Uterus (tissue), 4 donors: ENCODE data around the gene PLBD2. TPM values are rescaled to one million over a fixed set of nuclear protein-coding genes. Genes with fewer than 3 reads are reported as not detected.

ENCODE experiments used
- DNase-seq, 2 donors: peaks; one replicate each; pipeline ENCODE4 v3.0.0-alpha.2; 2019 to 2020
- H3K27ac ChIP-seq, 2 donors: fragments of 200-600 bp; sonication (generic); 1 replicate in 1 of 2; 2 replicates in 1 of 2; pipeline ENCODE4 v1.5.1; 2016 to 2018
- H3K27me3 ChIP-seq, 2 donors: fragments of 200-600 bp; sonication (generic); one replicate each; pipeline ENCODE4 v1.5.1; 2018 to 2019; ENCODE audit warnings: control low read depth in 1 of 2
- H3K36me3 ChIP-seq, 2 donors: fragments of 200-600 bp; sonication (generic); one replicate each; pipeline ENCODE4 v1.5.1; 2019; ENCODE audit warnings: control low read depth in 1 of 2
- H3K4me1 ChIP-seq, 2 donors: fragments of 200-600 bp; sonication (generic); one replicate each; pipeline ENCODE4 v1.5.1; 2018 to 2019; ENCODE audit warnings: control low read depth in 1 of 2
- H3K4me3 ChIP-seq, 2 donors: fragments of 200-600 bp; sonication (generic); 1 replicate in 1 of 2; 2 replicates in 1 of 2; pipeline ENCODE4 v1.5.1; 2018 to 2019; ENCODE audit warnings: mild to moderate bottlenecking in 1 of 2
- H3K9me3 ChIP-seq, 2 donors: fragments of 200-600 bp; sonication (generic); one replicate each; pipeline ENCODE4 v1.5.1; 2019; ENCODE audit warnings: control low read depth in 1 of 2
- POLR2A ChIP-seq, 2 donors: fragments of 450-650 bp; IDR thresholded peaks; one replicate each; pipeline ENCODE4 v1.6.1; 2016; ENCODE audit warnings: antibody characterized with exemption in 2 of 2, mild to moderate bottlenecking in 1 of 2, moderate library complexity in 1 of 2
- intact Hi-C: fragments of 100-400 bp; cut with DNase I; formaldehyde crosslinking; loops from one replicate; pipeline ENCODE4 v1.15.1; 2023; ENCODE audit warnings: low total_unique reads
- total RNA-seq, 4 donors: library from RNA; depleted of rRNA in 3 of 4; stranded (reverse); fragments of >200 nt in 3 of 4; gene quantifications; one replicate each; pipeline versions ENCODE4 v1.1.0 to v1.2.4, GENCODE V29; 2014 to 2023
- TF ChIP-seq, protein P1 (sequence below), 4 experiments: fragments of 200-600 bp in 2 of 4; fragments of 450-650 bp in 2 of 4; sonication (generic) in 2 of 4; IDR thresholded peaks; one replicate each; pipeline ENCODE4 v1.5.1; 2016 to 2019; ENCODE audit warnings: antibody characterized with exemption in 4 of 4, mild to moderate bottlenecking in 2 of 4, moderate library complexity in 1 of 4
- donor health status: DM: yes; HTN: yes; CAD: no.

PLBD2 gene
- total RNA-seq, 4 donors from 2014 or later: 20.7 to 38.6 (median 29.8) TPM

DNA sequence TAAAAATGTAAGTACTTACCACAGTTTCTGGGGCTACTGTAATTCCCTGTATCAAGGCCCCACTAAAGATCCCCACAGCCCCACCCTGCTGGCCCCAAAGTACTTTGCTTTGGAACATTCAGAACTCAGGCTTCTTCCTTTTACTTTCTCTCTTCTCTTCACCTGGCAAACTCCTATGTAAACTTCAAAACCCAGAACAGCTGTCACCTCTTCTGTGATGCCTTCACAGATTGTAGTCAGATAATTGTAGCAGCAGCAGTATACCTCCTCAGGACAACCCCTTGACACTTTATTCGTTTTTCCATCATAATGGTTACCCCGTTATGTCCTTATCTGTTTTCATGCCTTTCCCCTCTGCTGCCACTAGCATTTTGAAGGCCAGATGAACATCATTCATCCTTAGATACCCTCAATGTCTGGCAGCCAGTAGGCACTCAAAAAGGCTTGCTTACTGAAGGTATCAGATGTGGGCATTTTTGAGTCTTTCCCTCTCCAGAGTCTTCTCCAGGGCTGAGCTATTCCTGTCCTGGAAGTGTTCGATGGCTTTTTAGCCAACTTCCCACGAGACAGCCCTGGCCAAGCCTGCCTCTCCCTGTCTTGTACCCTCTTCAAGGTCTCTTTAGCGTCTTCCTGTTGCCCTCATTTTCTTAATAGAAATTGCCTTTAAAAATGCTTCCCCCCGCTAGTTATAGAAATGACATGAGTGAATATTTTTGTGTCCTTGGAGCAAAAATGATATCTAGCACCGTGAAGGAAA lies 7.4 kb downstream of the PLBD2 start:
- Histone ChIP-seq H3K27me3 (no peaks in the 10 kb centered on the region), H3K4me1 (no peaks in the 10 kb centered on the region), H3K36me3 (no peaks in the 10 kb centered on the region), H3K4me3 (no peak overlapping the region), H3K27ac (no peak overlapping the region), H3K9me3 (no peaks in the 10 kb centered on the region)
- DNase-seq: no peak
- intact Hi-C loops: no loop called here
- TF ChIP-seq, protein P1, sequence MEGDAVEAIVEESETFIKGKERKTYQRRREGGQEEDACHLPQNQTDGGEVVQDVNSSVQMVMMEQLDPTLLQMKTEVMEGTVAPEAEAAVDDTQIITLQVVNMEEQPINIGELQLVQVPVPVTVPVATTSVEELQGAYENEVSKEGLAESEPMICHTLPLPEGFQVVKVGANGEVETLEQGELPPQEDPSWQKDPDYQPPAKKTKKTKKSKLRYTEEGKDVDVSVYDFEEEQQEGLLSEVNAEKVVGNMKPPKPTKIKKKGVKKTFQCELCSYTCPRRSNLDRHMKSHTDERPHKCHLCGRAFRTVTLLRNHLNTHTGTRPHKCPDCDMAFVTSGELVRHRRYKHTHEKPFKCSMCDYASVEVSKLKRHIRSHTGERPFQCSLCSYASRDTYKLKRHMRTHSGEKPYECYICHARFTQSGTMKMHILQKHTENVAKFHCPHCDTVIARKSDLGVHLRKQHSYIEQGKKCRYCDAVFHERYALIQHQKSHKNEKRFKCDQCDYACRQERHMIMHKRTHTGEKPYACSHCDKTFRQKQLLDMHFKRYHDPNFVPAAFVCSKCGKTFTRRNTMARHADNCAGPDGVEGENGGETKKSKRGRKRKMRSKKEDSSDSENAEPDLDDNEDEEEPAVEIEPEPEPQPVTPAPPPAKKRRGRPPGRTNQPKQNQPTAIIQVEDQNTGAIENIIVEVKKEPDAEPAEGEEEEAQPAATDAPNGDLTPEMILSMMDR (IDR thresholded peaks at IDR 0.05): no peak
- no peak for TF ChIP-seq POLR2A (IDR thresholded peaks at IDR 0.05)

DNA sequence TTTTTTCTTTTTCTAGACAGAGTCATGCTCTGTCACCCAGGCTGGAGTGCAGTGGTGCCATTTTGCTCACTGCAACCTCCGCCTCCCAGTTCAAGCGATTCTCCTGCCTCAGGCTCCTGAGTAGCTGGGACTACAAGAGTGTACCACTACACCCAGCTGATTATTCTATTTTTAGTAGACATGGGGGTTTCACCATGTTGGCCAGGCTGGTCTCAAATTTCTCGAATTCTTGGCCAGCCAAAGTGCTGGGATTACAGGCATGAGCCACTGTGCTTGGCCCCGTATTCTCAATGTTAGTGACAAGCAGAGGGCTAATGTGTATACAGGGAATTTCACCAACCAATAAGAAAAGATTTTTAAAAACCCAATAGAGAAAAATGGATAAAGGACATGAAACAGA lies 8.4 kb downstream of the PLBD2 start:
- no peaks in the 10 kb centered on the region for H3K4me1 ChIP-seq
- DNase-seq: no peak
- H3K4me3 ChIP-seq: no peak overlapping the region
- no peaks in the 10 kb centered on the region for H3K9me3 ChIP-seq
- TF ChIP-seq, protein P1 (IDR thresholded peaks at IDR 0.05): no peak
- TF ChIP-seq POLR2A (IDR thresholded peaks at IDR 0.05): no peak
- no peaks in the 10 kb centered on the region for H3K27me3 ChIP-seq
- no peaks in the 10 kb centered on the region for H3K36me3 ChIP-seq
- intact Hi-C loops: no loop called here
- H3K27ac ChIP-seq: no peak overlapping the region

DNA sequence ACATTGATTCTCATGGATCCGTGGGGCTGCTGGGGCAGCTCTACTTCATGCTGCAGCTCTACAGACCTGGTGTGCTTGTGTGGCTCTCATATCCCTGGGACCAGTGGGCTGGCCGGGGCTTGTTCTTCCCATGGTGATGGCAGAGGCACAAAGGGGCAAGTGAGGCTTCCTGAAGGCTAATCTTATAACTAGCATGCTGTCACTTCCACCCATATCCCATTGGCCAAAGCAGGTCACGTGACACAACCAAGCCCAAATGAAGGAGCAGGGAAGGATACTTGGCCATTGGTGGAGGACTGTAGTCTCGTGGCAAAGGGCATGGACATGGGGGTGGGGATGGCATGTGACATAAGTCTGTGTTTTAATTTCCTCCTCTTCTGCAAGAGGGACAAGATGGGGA lies 9.9 kb downstream of the PLBD2 start:
- Histone ChIP-seq H3K27ac (no peak overlapping the region), H3K27me3 (no peaks in the 10 kb centered on the region), H3K36me3 (no peaks in the 10 kb centered on the region), H3K4me3 (no peak overlapping the region), H3K9me3 (no peaks in the 10 kb centered on the region), H3K4me1 (no peaks in the 10 kb centered on the region)
- intact Hi-C loops: no loop called here
- DNase-seq: no peak
- no peak for TF ChIP-seq POLR2A (IDR thresholded peaks at IDR 0.05)
- TF ChIP-seq, protein P1 (IDR thresholded peaks at IDR 0.05): no peak

DNA sequence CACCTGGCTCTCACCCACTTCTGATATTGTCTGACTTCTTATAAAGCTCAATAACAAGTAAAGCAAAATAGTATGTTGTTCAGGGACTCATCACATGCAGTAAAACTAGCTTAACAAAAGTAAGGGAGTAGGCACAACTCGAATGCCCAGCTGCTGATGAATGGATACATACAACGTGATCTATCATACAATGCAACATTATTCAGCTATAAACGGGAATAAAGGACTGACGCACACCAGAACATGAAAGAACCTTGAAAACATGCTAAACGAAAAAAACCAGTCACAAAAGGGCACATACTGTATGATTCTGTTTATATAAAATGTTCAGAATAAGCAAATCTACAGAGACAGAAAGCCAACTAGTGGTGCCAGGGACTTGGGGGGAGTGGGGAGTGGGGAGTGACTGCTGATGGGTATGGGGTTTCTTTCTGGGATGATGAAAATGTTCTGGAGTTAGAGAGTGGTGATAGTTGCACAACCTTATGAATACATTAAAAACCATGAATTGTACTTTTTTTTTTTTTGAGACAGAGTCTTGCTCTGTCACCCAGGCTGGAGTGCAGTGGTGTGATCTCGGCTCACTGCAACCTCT lies 11.1 kb downstream of the PLBD2 start:
- intact Hi-C loops: no loop called here
- DNase-seq: no peak
- Histone ChIP-seq H3K4me3 (no peak overlapping the region), H3K27ac (no peak overlapping the region), H3K4me1 (no peaks in the 10 kb centered on the region), H3K9me3 (no peaks in the 10 kb centered on the region), H3K27me3 (no peaks in the 10 kb centered on the region), H3K36me3 (no peaks in the 10 kb centered on the region)
- TF ChIP-seq POLR2A (IDR thresholded peaks at IDR 0.05): no peak
- TF ChIP-seq, protein P1 (IDR thresholded peaks at IDR 0.05): no peak

DNA sequence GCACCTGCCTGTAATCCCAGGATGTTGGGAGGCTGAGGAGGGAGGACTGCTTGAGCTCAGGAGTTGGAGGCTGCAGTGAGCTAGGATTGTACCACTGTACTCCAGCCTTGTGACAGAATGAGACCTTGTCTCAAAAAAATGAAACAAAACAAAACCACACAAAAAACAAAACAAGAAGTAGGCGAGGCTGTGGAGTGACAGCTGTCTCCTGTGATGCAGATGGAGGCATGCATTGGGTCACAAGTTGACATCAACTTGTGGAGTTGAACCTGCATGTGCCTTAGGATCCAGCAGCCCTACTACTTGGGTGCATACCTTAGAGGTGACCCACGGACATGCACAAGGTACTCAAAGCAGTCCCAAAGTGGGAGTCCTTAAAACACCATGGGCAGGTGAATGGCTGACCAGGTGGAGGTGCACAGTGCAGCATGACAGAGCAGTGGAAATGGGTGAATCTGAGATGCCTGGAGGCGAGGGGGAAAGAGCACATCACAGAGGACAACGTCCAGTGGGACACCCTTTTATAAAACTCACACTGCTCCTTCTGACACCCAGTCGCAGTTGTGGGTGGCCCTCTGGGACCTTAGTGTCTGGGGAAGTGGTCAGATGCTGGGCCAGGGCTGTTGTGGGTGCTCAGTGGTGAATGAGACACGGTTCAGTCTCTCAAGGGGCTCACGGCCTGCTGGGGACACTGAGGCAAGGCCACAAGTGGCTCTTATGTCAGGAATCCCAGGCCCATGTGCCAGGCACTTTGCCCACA lies 12.7 kb downstream of the PLBD2 start:
- no peak for DNase-seq
- TF ChIP-seq, protein P1 (IDR thresholded peaks at IDR 0.05): no peak
- no peak for TF ChIP-seq POLR2A (IDR thresholded peaks at IDR 0.05)

More for the DNA sequence above, 12.7 kb downstream of the PLBD2 start:
- H3K4me1 ChIP-seq: no peaks in the 10 kb centered on the region
- H3K36me3 ChIP-seq: no peaks in the 10 kb centered on the region
- H3K27me3 ChIP-seq: no peaks in the 10 kb centered on the region
- H3K27ac ChIP-seq: no peak overlapping the region
- H3K4me3 ChIP-seq: no peak overlapping the region
- intact Hi-C loops: no loop called here
- no peaks in the 10 kb centered on the region for H3K9me3 ChIP-seq
